Measurements from ENCODE around the gene CDC42BPB. TPM values are rescaled to one million over a fixed set of nuclear protein-coding genes. Genes with fewer than 3 reads are reported as not detected.

The CDC42BPB gene
- total and polyA plus RNA-seq, 2 of the 4 experiments (the other 2 are of a cell fraction): 49.1 to 81.4 TPM

- no peak for TF ChIP-seq RFX5 (IDR thresholded peaks at IDR 0.05; ENCODE audit: low read depth, low read length)
- no peak for TF ChIP-seq CEBPB (IDR thresholded peaks at IDR 0.05; ENCODE audit: low read depth, low read length)
- no peak for TF ChIP-seq ELK1 (IDR thresholded peaks at IDR 0.05; ENCODE audit: borderline replicate concordance, low read depth, low read length)
- TF ChIP-seq FOS (IDR thresholded peaks at IDR 0.05; ENCODE audit: low read depth, low read length): no peak
- TF ChIP-seq CHD1 (IDR thresholded peaks at IDR 0.05; ENCODE audit: low read depth, low read length): no peak
- TF ChIP-seq RCOR1 (IDR thresholded peaks at IDR 0.05; ENCODE audit: insufficient replicate concordance, low read length): no peak
- no peak for TF ChIP-seq CTCF (conservative IDR thresholded peaks at IDR 0.05; ENCODE audit: low read depth, low read length)
- no peak for TF ChIP-seq POLR2A (IDR thresholded peaks at IDR 0.05; ENCODE audit: low read depth, low read length)
- no peak for TF ChIP-seq MAZ (IDR thresholded peaks at IDR 0.05; ENCODE audit: borderline replicate concordance, low read depth, low read length)
- no peak for TF ChIP-seq MAFK (IDR thresholded peaks at IDR 0.05; ENCODE audit: low read depth, low read length)
- peak overlapping the region; percentile 42; the same call in 1 of the 2 replicates for H3K4me2 ChIP-seq (ENCODE audit: low read depth, low read length)
- H3K9me1 ChIP-seq (ENCODE audit: insufficient read depth, low read length): no peaks in the 10 kb centered on the region
- H3K9me3 ChIP-seq (ENCODE audit: control insufficient read depth, insufficient read depth, low read length): no peaks in the 10 kb centered on the region; the same call in 1 of the 2 replicates
- H3K36me3 ChIP-seq (ENCODE audit: control insufficient read depth, insufficient read depth, low read length): no peaks in the 10 kb centered on the region
- no peaks in the 10 kb centered on the region for H3K79me1 ChIP-seq (ENCODE audit: low read depth in 1 of 2, low read length in 2 of 2)
- no peak overlapping the region for H3K27ac ChIP-seq (ENCODE audit: insufficient read depth, low read length)
- dilution Hi-C loops (cut with HindIII; ENCODE audit: low sequenced_read_pairs, unreplicated experiment): no loop called here
- H2BK120ac ChIP-seq (ENCODE audit: low read depth, low read length): no peak overlapping the region
- H2AK5ac ChIP-seq (ENCODE audit: low read depth, low read length): no peak overlapping the region
- H2AFZ ChIP-seq (replicated peaks; ENCODE audit: low read length, poor library complexity): peak overlapping the region; percentile 76
- no peaks in the 10 kb centered on the region; the same call in 1 of the 2 replicates for H4K20me1 ChIP-seq (ENCODE audit: insufficient read depth, low read length)
- POLR2A ChIA-PET (ENCODE audit: unreplicated experiment): no interaction called here
- CTCF ChIA-PET: interaction anchor here (1.1 kb wide), 1 partner anchor 91 kb away, joined by 3 read pairs; no protein-coding TSS in a partner anchor
- 93% methylated on average over 5 of the region's 13 CpGs; no CpG with 5 or more reads in 1 of the 2 experiments for WGBS, 2 experiments (ENCODE audit: extremely low coverage in 2 of 2, insufficient read length in 1 of 2)
- H3K18ac ChIP-seq (ENCODE audit: low read depth, low read length): no peak overlapping the region
- H4K5ac ChIP-seq (ENCODE audit: low read depth, low read length): peak overlapping the region; percentile 36; the same call in 1 of the 2 replicates
- BruUV-seq (replicated peaks): no TSS peak
- in situ Hi-C loops (cut with MboI; ENCODE audit: low sequenced_read_pairs): no loop called here
- no peak overlapping the region for H3K14ac ChIP-seq (replicated peaks; ENCODE audit: low read depth, low read length)
- H3K4me1 ChIP-seq (ENCODE audit: control insufficient read depth, insufficient read depth, low read length): peaks cover 11% of the 10 kb centered on the region
- H3K4ac ChIP-seq (ENCODE audit: low read depth, low read length): no peak overlapping the region
- H3K23ac ChIP-seq (ENCODE audit: low read depth, low read length): no peak overlapping the region
- 0 out of 2 replicates have a peak overlapping the region, but pooled peaks have one; percentile 24 for H3K9ac ChIP-seq (ENCODE audit: low read depth, low read length)
- H2AK9ac ChIP-seq (replicated peaks; ENCODE audit: low read depth, low read length, poor library complexity): peak overlapping the region; percentile 16
- ATAC-seq (ENCODE audit: low read depth) (no peak), DNase-seq (no peak)
- H4K91ac ChIP-seq (ENCODE audit: insufficient read depth, low read depth, low read length): no peak overlapping the region
- H2BK15ac ChIP-seq (ENCODE audit: low read depth, low read length): no peak overlapping the region
- H4K8ac ChIP-seq (ENCODE audit: low read depth in 2 of 2, low read length in 2 of 2): peak overlapping the region; percentile 25 to 41; a peak in 2 of 4 replicates
- H2BK20ac ChIP-seq (ENCODE audit: low read depth, low read length): no peak overlapping the region
- H3K27me3 ChIP-seq (ENCODE audit: control insufficient read depth, insufficient read depth, low read length): peaks cover 39% of the 10 kb centered on the region
- intact Hi-C loops (cut with micrococcal nuclease): no loop called here
- no peak overlapping the region for H2BK5ac ChIP-seq (ENCODE audit: low read depth, low read length, poor library complexity, severe bottlenecking)
- H3K56ac ChIP-seq (ENCODE audit: extremely low read depth, insufficient read depth, low read length): no peak overlapping the region
- H3K4me3 ChIP-seq (ENCODE audit: insufficient read depth, low read depth, low read length): no peak overlapping the region
Observed at GRCh38 chr14:103093856-103094405, 36.6 kb upstream of the CDC42BPB start.
